Middle frontal gyrus (tissue), 1 donor: Measurements from ENCODE around the gene TMEM131.

Experiments
- DNase-seq: peaks from one replicate; pipeline ENCODE4 v3.0.0-alpha.2; 2015; ENCODE audit warnings: low spot score; ENCODE audit errors: extremely low spot score

Gene TMEM131

DNA sequence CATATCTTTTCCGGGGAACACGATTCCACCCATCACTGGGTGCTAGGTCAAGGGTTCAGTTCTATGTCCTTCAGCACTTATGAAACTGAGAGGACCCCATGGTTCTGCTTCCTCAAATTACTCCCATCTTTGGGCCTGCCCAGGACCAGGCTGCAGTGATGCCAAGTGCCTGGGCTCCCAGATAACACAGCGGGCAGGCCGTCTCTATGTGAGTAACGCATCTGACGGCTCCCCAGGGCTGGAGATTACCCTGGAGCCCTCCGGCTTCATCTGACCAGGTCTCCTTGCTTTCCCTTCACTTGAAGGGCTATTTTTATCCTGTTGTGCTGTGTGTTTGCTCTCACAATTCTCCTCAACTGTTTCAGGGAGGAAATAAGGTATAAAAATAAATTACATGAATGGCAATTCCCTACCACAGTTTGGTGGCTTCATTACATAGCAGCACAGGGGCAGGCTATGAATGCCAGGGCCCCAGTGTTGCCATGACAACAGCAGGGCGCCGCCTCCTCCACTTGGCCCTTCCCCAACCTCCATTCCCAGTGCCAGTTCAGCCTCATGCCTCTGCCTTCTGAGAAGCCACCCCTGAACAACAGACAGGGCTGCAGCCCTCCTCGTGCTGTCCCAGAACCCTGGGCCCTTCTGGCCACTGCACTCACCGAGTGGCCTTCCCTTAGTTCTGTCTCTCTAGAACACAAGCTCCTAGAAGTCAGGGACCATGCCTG is 25.4 kb upstream of the TMEM131 start:
- no peak for DNase-seq

DNA sequence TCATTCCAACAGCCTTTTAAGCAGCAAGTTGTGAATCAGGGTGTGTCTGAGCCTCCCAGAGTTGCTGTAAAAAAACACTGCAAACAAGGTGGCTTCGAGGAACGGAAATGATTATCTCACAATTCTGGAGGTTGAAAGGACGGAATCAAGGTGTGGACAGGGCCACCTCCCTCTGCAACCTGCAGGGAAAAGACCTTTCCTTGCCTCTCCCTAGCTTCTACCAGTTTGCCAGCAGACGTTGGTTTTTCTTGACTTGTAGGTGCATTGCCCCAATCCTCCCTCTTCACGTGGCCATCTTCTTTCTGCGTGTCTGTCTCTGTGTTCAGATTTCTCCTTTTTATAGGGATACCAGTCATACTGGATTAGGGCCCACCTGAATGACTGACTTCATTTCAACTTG is 24.8 kb upstream of the TMEM131 start:
- no peak for DNase-seq

DNA sequence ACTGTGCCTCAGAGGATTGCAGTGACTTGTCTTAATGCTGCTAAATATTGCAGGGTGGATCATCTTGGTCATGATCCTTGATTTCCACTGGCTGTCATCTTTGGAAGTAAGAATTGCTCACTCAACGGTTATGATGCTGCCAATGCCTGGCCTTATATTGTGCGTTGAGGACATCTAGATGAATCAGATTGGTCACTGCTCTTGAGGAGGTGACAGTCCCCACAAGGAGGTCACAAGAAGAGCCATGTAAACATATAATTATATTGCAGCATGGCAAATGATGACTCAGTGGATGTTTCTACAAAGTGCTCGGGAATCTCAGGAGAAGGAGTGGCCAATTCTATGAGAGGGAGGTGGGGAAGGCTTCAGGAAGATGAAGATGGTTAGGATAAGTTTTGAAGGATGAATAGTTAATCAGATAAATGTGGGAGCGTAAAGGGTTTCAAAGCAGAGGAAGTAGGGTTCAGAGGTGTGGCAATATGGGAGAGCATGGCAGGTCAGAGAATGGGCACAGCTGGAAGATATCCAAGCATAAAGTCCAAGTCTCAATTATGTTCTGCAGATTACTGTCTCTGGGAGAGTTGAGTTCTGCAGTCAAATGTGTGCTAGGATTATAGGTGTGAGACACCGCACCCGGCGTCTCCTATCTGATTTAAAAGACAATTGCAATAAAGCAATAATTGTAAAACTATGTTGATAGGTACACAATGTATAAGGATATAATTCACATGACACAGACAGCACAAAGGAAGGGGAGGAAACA is 21.3 kb upstream of the TMEM131 start:
- no peak for DNase-seq

DNA sequence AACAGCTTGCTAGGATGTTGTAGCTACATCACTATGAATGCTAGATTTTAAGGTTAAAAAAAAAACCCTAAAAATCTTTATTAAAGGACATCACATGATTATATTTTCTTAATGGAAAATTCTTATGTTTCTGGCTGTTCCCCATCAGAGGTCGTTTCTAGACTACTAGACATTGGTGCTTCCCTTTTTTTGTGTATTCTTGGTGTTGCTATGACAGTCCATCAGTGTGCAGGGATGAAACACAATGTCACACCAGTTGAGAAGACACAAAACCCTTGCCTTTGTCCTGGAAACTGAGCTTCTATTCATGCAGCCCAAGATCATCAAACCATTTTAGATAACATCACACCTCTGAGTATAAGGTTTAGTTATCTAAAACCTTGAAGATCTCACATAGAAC is 19.9 kb upstream of the TMEM131 start:
- no peak for DNase-seq

DNA sequence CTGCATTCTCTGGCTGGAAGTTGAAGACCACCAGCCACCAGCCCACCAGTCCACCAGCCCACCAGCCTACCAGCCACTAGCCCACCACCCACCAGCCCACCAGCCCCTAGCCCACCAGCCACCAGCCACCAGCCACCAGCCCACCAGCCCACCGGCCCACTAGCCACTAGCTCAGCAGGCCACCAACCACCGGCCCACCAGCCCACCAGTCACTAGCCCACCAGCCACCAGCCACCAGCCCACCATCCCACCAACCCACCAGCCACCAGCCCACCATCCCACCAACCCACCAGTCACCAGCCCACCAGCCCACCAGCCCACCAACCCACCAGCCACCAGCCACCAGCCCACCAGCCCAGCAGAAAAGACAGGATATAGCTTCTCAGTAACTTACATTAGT is 18.6 kb upstream of the TMEM131 start:
- no peak for DNase-seq

DNA sequence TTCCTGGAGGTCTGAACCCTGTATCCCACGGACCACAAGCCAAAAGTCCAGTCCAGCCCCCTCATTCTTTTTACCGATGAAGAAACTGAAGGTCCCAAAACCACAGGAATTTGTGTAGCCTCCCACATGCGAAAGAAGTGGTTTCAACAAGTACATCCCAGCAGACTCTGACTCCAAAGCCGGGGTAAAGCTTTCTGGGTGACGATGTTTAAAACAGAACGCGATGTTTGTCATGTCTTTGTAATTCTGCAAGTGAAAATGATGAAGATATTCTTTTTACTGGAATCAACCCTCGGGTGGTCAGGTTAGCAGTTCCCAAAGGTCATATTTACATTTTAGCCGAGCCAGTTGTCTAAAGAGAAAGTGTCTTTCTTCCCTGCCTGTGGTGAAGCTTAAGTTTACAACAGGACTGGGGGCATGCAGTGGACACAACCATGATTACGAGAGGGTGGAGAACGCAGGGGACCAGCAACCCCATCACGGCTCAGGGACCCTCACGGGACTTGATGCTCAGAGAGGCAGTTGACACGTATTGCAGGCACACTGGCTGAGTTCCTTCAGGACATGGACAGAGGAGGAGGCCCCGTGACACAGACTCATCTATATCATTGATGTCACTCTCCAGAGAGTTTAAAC is 17.8 kb upstream of the TMEM131 start:
- no peak for DNase-seq

DNA sequence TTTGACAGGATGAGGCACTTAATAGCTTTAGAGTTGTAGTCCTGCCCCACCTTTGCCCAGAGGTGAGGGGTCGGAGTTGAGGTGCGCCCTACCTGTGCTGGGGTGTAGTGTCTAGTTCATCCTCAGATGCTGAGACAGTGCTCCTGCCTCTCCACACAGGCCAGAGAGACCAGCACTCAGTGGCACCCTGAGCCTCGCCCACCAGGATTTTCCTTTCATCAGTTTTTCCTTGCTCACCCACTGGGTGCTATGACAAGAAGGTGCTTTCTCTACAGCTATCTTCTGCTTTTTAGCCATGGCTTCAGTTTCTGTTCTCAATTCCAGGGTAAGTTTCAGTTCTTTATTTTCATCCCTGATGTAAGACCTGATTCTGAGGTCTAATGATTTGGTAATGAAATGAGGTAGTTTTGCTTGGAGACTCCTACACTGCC is 16.8 kb upstream of the TMEM131 start:
- DNase-seq, result no peak

DNA sequence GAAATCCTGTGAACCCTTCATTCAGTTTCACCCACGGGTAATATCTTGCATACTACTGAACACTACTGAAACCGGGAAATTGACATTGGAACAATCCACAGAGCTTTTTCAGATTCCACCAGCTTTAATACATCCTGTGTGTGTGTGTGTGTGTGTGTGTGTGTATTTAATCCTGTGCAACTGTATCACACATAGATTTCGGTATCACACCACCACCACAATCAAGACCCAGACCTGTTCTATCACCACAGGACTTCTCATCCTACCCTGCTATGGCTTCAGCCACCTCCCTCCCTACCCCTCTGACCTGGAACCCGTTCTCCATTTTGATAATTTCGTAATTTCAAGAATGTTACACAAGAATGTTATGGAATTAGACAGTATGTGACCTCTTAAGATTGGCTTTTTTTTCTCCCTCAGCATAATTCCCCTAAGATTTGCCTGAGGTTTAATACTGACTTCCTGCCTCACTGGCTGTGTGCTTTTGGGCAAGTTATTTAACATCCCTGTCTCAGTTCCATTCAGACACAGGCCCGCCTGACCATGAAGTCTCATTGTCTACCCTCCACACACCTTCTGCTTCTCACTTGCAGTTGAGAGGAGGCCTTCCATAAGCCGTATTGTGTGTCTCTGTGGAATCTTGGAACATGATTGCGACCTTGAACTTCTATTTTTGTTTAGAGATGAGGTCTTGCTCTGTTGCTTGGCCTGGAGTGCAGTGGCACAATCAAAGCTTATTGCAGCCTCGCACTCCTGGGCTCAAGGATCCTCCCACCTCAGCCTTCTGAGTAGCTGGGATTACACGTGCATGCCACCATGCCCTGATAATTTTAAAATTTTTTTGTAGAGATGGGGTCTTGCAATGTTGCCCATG is 14.4 kb upstream of the TMEM131 start:
- no peak for DNase-seq

DNA sequence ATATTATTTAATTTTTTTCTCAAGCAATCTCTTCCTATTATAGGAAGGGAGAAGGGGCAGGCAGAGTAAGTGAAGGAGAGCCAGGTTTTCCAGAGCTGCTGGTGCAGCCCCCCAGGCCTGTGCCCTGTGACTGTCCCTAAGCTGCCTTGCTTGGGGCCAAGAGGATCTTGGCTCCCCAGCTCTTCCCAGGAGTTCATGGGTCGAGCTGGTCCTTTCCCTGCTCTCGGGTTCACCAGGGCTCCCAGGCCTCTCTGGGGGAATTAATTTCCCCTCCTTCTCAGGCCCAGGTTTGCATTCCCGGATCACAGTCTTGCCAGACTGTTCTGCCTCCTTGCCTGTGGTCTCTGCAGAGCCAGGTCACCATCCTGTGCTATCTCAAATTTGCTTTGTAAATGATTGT is 12.7 kb upstream of the TMEM131 start:
- no peak for DNase-seq

DNA sequence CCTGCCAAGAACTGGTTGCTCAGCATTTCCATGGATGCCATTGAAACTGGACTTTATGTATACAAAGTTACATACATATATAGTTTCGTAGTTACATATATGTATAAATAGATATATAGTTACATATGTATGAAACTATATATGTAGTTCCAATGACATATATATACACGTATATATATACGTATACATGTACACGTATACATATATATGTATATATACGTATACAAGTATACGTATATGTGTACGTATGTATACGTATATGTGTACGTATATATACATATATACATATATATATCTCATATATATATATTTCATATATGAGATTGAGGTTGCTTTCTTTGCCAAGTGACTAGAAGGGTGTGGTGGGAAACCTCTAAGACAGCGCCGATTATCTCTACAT is 10.6 kb upstream of the TMEM131 start:
- DNase-seq, result no peak

DNA sequence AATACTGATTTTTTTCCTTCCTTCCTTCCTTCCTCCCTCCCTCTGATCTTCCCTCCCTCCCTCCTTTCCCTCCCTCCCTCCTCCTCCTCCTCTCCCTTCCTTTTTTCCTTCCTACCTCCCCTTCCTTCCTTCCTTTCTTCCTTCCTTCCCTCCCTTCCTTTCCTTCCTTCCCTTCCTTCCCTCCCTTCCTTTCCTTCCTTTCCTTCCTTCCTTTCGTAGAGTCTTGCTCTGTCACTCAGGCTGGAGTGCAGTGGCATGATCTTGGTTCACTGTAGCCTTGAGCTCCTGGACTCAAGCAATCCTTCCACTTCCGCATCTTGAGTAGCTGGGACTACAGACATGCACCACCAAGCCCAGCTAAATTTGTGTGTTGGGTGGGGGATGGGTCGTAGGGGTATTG is 8.9 kb upstream of the TMEM131 start:
- DNase-seq, result no peak

DNA sequence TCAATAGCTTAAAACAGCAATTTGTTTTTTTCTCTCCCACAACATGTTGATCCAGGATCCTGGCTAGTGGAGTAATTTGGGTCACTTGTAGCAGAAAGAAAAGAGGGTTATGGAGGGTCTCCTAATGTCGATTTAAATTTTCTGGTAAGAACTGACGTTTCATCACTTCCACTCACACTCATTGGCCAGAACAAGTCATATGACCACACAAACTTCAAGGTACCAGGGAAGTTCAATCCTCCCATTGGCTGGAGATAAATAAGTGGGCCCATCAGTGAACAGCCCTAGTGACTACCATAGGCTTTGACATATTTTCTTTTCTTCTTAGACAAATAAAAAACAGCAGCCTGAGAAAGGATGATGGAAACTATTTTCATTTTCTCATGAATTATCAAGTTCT is 8.3 kb upstream of the TMEM131 start:
- DNase-seq, result no peak

DNA sequence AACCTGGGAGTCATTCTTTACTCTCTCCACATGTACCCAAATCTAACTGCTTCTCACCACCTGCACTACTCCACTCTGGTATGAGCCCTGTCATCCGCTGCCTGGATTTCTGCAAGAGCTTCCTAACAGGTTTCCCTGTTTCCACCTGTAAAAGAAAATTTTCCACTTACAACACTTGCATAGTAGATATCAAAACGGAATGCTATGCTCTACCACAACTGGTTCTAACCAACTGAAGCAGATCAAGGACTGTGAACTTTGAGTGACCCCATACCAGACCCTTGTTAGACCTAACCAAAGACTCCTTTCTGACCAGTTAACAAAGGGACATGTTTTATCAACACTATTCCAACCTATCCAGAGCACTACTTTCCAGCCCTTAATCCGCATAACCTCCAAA is 3.8 kb upstream of the TMEM131 start:
- DNase-seq, result no peak

DNA sequence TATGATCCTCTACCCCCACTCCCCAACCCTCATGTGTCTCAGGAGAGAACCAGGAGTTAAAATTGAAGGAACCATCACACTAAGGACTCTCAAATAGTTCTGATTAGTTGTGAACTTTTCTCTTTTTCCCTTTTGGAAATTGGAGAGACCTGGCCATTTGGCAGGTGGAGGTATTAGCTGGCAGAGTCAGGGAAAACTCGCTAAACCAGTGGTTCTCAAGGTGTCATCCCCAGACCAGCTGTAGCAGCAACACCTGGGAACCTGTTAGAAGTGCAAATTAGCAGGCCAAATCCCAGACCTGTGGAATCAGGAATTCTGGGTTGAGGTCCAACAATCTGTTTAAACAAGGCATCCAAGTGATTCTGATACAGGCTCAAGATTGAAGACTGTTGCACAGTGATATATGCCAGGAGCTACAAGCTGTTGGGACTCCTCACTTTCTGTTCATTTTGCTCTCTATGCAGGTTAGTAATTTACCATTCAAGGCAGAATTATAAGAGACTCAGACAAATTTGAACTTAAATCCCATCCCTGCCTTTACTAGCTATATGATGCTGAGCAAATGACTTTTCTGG is 2.8 kb upstream of the TMEM131 start:
- DNase-seq, result no peak

DNA sequence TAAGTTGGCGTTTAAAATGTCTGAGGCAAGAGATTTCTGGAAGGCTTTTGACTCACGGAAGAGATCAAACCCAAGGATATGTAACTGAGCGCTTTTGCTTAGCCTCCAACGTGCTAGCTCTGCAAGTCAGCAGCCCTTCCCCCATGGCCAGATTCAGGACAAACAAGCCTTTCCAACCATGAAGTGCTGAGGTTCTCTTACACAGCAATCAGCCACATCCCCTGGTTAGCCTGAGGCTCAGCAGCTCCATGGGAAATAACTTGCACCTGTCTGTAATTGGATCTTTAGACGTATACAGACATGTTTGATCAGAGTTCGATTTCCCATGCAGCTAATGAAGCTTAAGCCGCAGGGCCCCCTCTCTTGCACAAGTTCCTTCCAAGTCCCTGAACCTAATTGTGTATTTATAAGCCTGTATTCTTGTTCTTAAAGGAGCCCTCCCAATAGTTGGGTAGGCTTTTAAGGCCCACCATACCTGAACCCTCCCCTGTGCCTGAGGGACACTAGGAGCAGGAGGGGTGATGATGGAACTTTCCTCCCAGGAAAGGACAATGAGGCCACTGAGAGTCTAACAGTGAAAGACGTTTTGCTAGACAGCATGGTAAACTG is 2.1 kb upstream of the TMEM131 start:
- no peak for DNase-seq

DNA sequence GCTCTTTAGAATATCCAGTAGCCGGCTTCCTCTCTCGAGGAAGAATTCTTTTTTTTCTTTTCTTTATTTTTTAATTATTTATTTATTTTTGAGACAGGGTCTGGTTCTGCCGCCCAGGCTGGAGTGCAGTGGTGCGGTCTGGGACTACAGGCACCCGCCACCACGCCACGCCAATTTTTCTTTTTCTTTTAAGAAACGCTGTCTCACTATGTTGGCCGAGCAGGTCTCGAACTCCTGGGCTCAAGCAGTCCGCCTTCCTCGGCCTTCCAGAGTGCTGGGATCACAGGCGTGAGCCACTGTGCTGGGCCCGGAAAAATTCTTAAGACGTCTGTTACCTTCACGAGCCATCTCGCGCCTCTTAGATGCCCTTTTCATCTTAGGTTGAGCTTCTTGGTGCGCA is 931 bp upstream of the TMEM131 start:
- DNase-seq, result no peak

DNA sequence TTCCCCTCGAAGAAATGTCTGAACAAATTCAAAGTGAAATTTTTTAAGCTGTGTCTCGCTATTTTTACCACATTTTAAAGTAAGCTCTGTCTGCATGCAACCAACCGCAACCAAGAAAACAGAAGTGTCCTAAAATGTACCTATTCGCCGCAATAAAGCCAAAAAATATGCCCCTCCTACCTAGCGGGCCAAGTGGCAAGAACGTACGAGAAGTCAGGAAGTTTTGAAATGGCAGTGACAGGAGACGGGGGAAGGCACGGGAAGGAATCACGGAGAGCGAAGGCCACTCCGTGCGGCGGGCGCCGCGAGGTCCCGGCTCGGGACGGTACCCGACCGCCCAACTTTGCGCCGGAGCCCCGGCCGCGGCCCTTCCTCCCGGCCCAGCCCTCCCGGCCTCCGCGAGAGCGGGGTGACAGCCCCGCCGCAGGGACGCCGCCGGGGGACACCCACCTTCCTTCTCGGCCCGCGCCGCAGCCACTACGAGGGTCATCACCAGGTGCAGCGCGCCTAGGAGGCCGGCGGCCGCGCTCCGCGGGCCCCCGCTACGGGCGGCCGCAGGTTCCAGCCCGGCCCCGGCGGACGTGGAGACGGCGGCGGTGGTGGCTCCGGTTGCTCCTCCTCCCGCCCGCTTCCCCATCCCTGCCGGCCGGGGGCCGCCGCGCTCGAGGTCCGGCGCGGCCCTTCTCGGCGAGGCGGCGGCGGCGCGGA is 568 bp downstream of the TMEM131 start:
- no peak for DNase-seq

DNA sequence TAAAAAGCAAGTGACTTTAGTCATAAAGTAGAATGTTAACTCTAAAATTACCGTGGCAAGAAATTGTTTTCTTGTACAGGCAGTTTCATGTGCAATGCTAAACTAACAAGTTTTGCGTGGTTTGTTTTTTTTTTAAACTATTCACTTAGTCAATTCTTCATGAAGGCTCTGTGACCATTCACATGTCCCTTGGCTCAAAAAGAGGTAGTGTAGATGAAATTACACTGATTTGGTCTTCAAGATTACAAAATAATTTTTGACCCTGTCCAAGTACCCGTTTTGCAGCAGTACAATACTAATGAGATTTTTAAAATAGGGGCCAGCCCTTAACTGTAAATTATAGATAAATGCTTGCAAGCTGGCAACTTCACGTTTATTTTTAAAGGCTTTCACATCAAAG is 1.3 kb downstream of the TMEM131 start:
- DNase-seq, result no peak

DNA sequence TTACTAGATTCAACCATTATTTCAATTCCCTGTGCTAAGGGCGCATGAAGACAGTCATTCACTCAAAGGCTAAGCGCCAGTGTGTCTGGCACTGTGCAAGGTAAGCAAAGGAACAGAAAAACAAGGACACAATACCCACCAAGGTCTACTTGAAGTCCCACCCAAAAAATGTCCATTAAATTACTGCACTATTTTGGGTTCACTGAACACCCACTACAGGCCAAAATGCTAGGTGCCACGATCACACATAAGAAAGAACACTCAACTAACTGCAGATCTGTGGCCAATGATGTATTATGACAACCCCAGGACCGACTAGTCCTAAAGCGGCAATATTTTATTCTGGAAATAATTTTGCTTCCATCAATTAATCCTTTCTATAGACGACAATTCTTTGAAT is 1.8 kb downstream of the TMEM131 start:
- no peak for DNase-seq
